HepG2 (cell line): Measurements from ENCODE around the gene CDHR3. TPM values are rescaled to one million over a fixed set of nuclear protein-coding genes. Genes with fewer than 3 reads are reported as not detected.

Source experiments
- ATAC-seq: fragments of 200-7000 bp; cut with Tn5 transposase; 3 replicates; pipeline ENCODE4 v1.9.1; 2020; ENCODE audit warnings: mild to moderate bottlenecking, moderate library complexity
- BruUV-seq: library from RNA; stranded (reverse); fragments of 400-500 nt; replicated peaks from 2 replicates; lab custom pipeline; 2021; lab: Mats Ljungman, UMichigan
- CTCF ChIA-PET: fragments of 300-600 bp; formaldehyde crosslinking; extraction: SDS; loops from one replicate; lab custom pipeline; 2021; ENCODE audit warnings: low total read pairs, inconsistent platforms, low intra/inter-chr PET ratio; lab: Yijun Ruan, JAX
- POLR2A ChIA-PET: fragments of 350-600 bp; sonication (Branson Sonifier 250); formaldehyde crosslinking; loops from one replicate; lab custom pipeline; 2020; ENCODE audit warnings: antibody characterized with exemption, inconsistent platforms; lab: Yijun Ruan, JAX
- DNase-seq: peaks from one replicate; pipeline ENCODE4 v3.0.0-alpha.2; 2015; ENCODE audit warnings: low spot score
- FAIRE-seq: peaks from 3 replicates; lab custom pipeline; 2011; peaks lifted over from hg19 to GRCh38; lab: Jason Lieb, UNC
- H2AFZ ChIP-seq: one replicate; pipeline ENCODE4 v1.6.1; 2011; ENCODE audit warnings: low read length, inconsistent platforms
- H3K27ac ChIP-seq: fragments of 300-600 bp; 3 replicates; pipeline ENCODE4 v1.8.0; 2011; ENCODE audit warnings: mixed run types, mild to moderate bottlenecking, mixed read lengths, low read length, inconsistent platforms; ENCODE audit not compliant: insufficient read depth; ENCODE audit errors: extremely low read length
- H3K27me3 ChIP-seq, 2 experiments: fragments of 200-600 bp in 1 of 2; 2 replicates in 1 of 2; 3 replicates in 1 of 2; pipeline versions ENCODE4 v1.6.0 to v1.8.0; 2011; ENCODE audit warnings: low read length in 2 of 2, mild to moderate bottlenecking in 2 of 2, moderate library complexity in 2 of 2, inconsistent platforms in 1 of 2; ENCODE audit not compliant: insufficient read depth in 2 of 2, control insufficient read depth in 1 of 2
- H3K36me3 ChIP-seq, 2 experiments: fragments of 200-600 bp in 1 of 2; replicated peaks in 1 of 2; 2 replicates in 1 of 2; 3 replicates in 1 of 2; pipeline versions ENCODE4 v1.5.1 to v1.8.0; 2011; ENCODE audit warnings: low read length in 2 of 2, inconsistent platforms in 1 of 2; ENCODE audit not compliant: insufficient read depth in 2 of 2, control insufficient read depth in 1 of 2
- H3K4me1 ChIP-seq: 2 replicates; pipeline ENCODE4 v1.5.1; 2012; ENCODE audit warnings: low read length, inconsistent platforms; ENCODE audit not compliant: insufficient read depth
- H3K4me2 ChIP-seq: 2 replicates; pipeline ENCODE4 v1.6.0; 2011; ENCODE audit warnings: low read depth, low read length, inconsistent platforms
- H3K4me3 ChIP-seq, 3 experiments: fragments of 200-600 bp in 1 of 3; sonication (generic), shearing (Covaris generic) in 1 of 3; replicated peaks in 1 of 3; 2 replicates each; pipeline ENCODE4 v1.5.1; 2011 to 2016; ENCODE audit warnings: low read length in 3 of 3, inconsistent platforms in 2 of 3, low read depth in 2 of 3, mild to moderate bottlenecking in 2 of 3, control low read depth in 1 of 3, mixed read lengths in 1 of 3; ENCODE audit not compliant: insufficient read depth in 1 of 3
- H3K79me2 ChIP-seq: one replicate; pipeline ENCODE4 v1.6.1; 2011; ENCODE audit warnings: low read length, inconsistent platforms; ENCODE audit not compliant: insufficient read depth
- H3K9ac ChIP-seq: 2 replicates; pipeline ENCODE4 v1.6.0; 2011; ENCODE audit warnings: mild to moderate bottlenecking, low read depth, low read length, inconsistent platforms; ENCODE audit not compliant: insufficient read depth
- H3K9me3 ChIP-seq: 2 replicates; pipeline ENCODE4 v1.5.1; 2012; ENCODE audit warnings: mild to moderate bottlenecking, low read length
- H4K20me1 ChIP-seq: 2 replicates; pipeline ENCODE4 v1.6.0; 2011; ENCODE audit warnings: inconsistent platforms, mild to moderate bottlenecking, low read length, moderate library complexity; ENCODE audit not compliant: insufficient read depth
- HNRNPK ChIP-seq: fragments of 200-400 bp; formaldehyde crosslinking; IDR thresholded peaks from 2 replicates; pipeline ENCODE4 v1.6.1; 2018; ENCODE audit warnings: low read length, low read depth, moderate library complexity, mild to moderate bottlenecking; ENCODE audit not compliant: poor library complexity, severe bottlenecking
- WGBS: methylation state at CpG from one replicate; pipeline ENCODE4 v1.1.6; 2017; ENCODE audit warnings: low lambda C conversion rate; 5-methylcytosine and 5-hydroxymethylcytosine counted together
- in situ Hi-C: cut with HindIII; loops from 2 replicates; pipeline ENCODE4 v1.10.0; 2017; ENCODE audit warnings: low pct_unique_long_range_greater_than_20kb; ENCODE audit not compliant: extremely low pct_ligation_motif_present
- intact Hi-C: fragments of 100-400 bp; cut with micrococcal nuclease; formaldehyde crosslinking; loops from one replicate; pipeline ENCODE4 v1.10.0; 2022; ENCODE audit not compliant: unreplicated experiment
- polyA plus RNA-seq, 8 experiments: library from polyadenylated mRNA; depleted of rRNA in 3 of 8; stranded (reverse) in 7 of 8; unstranded in 1 of 8; fragments of >200 nt; fragmentation: Illumina TruSeq in 4 of 8; extraction: Trizol in 4 of 8; gene quantifications; 2 replicates each; pipeline versions ENCODE4 v1.2.1 to v1.2.3, GENCODE V29; 2011 to 2016; ENCODE audit warnings: low read depth in 4 of 8, missing spikeins in 1 of 8, mixed read lengths in 1 of 8; ENCODE audit not compliant: insufficient read depth in 1 of 8
- total RNA-seq, 5 experiments: library from RNA; depleted of rRNA; stranded (reverse); fragments of >200 nt; fragmentation: Illumina TruSeq; extraction: Trizol; gene quantifications; 2 replicates each; pipeline ENCODE4 v1.2.3, GENCODE V29; 2016; ENCODE audit warnings: low read depth in 1 of 5
- TF ChIP-seq, protein P1 (sequence below): sonication (generic); formaldehyde crosslinking; IDR thresholded peaks from 2 replicates; pipeline ENCODE4 v1.9.0; 2021; ENCODE audit warnings: missing genetic modification reagents, mild to moderate bottlenecking, borderline replicate concordance
- TF ChIP-seq, protein P2 (sequence below): sonication (generic); formaldehyde crosslinking; IDR thresholded peaks from 2 replicates; pipeline ENCODE4 v1.8.0; 2022; ENCODE audit warnings: mild to moderate bottlenecking, missing genetic modification reagents, moderate library complexity

CDHR3 gene
- total and polyA plus RNA-seq, 2 of the 13 experiments (the other 11 are each of a cell fraction or from before 2014, with no cell fraction given), result 6.5 to 11.8 TPM

DNA sequence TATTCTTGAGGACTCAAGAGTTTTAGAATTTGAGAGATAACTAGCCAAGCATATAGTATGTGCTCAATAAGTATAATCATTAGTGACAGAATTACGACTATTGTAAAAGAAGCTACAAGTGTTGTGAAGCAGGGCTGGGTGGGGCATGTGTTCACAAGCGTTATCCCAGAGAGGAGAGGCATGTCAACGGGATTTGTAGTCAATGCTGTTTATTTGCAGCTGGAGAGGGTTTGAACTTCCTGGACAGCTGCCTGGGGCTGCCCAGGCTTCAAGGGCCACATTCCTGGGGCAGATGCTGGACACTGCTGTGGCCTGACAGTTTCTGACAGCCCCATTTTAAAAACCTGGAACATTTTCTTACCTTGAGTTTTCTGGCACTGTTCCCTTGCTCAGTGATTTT, 36.9 kb upstream of the CDHR3 start:
- 71% methylated on average over 3 of the region's 3 CpGs for WGBS
- no peak for FAIRE-seq
- Histone ChIP-seq H3K4me3 (no peak overlapping the region), H3K36me3 (peaks cover 5 to 12% of the 10 kb centered on the region in 2 experiments; a peak in 2 of 5 replicates), H3K27ac (no peak overlapping the region), H3K9ac (no peak overlapping the region), H4K20me1 (no peaks in the 10 kb centered on the region), H3K27me3 (no peaks in the 10 kb centered on the region), H3K4me2 (no peak overlapping the region), H3K79me2 (no peaks in the 10 kb centered on the region), H3K9me3 (no peaks in the 10 kb centered on the region), H3K4me1 (no peaks in the 10 kb centered on the region), H2AFZ (no peak overlapping the region)
- no peak for DNase-seq
- ChIA-PET POLR2A (no interaction called here), CTCF (no interaction called here)
- BruUV-seq, result no TSS peak
- intact Hi-C loops, result no loop called here
- no peak for ATAC-seq
- in situ Hi-C loops, result no loop called here
- TF ChIP-seq, protein P1, sequence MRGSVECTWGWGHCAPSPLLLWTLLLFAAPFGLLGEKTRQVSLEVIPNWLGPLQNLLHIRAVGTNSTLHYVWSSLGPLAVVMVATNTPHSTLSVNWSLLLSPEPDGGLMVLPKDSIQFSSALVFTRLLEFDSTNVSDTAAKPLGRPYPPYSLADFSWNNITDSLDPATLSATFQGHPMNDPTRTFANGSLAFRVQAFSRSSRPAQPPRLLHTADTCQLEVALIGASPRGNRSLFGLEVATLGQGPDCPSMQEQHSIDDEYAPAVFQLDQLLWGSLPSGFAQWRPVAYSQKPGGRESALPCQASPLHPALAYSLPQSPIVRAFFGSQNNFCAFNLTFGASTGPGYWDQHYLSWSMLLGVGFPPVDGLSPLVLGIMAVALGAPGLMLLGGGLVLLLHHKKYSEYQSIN (CRISPR knock-in tag), result no peak

DNA sequence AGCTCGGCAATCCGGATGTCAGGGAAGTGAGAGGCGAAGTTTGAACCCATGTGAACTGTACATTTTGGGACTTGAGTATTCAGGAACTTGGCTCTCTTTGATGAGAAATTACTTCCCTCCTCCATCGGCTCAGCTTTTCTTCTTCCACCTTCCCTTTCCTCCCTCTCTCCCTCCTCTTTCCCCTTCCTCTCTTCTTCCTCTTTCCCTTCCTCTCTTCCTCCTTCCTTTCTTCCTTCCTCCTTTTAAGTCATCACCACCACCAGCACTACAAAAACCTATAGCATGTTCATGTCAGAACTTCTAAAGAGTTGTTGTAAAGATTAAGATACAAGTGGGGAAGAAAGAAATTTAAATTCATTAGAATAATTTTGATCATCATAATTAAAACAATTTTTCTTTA, 31.9 kb upstream of the CDHR3 start:
- Histone ChIP-seq H3K27ac (no peak overlapping the region), H3K79me2 (no peaks in the 10 kb centered on the region), H4K20me1 (no peaks in the 10 kb centered on the region), H3K9me3 (no peaks in the 10 kb centered on the region), H3K9ac (no peak overlapping the region), H3K4me1 (peaks cover 11% of the 10 kb centered on the region), H3K27me3 (no peaks in the 10 kb centered on the region), H3K4me2 (no peak overlapping the region), H3K4me3 (no peak overlapping the region), H3K36me3 (0 out of 5 replicates have a peak, but pooled peaks cover 0 to 2% of the 10 kb centered on the region in 2 experiments), H2AFZ (no peak overlapping the region)
- WGBS, result 86% methylated on average over 4 of the region's 4 CpGs
- no peak for FAIRE-seq
- BruUV-seq, result no TSS peak
- in situ Hi-C loops, result no loop called here
- CTCF ChIA-PET, result no interaction called here
- no peak for DNase-seq
- TF ChIP-seq, protein P2, sequence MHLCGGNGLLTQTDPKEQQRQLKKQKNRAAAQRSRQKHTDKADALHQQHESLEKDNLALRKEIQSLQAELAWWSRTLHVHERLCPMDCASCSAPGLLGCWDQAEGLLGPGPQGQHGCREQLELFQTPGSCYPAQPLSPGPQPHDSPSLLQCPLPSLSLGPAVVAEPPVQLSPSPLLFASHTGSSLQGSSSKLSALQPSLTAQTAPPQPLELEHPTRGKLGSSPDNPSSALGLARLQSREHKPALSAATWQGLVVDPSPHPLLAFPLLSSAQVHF (CRISPR knock-in tag), result no peak
- peak; percentile 19 for TF ChIP-seq HNRNPK
- intact Hi-C loops, result loop anchor here (10.0 kb wide), 1 partner anchor 224 kb away; no protein-coding TSS in a partner anchor
- POLR2A ChIA-PET, result no interaction called here
- no peak for ATAC-seq
